OCI-LY7 (cell line): ENCODE data around the gene NUFIP1.

Source experiments
- EZH2phosphoT487 ChIP-seq: fragments of 200-600 bp; sonication (generic); IDR thresholded peaks from 2 replicates; pipeline ENCODE4 v1.6.1; 2018; ENCODE audit warnings: low read depth, borderline replicate concordance, mild to moderate bottlenecking, mixed run types, antibody characterized with exemption, low read length, moderate library complexity, mixed read lengths
- TF ChIP-seq, protein P1 (sequence below): fragments of 200-600 bp; sonication (generic); conservative IDR thresholded peaks from 2 replicates; pipeline ENCODE4 v1.5.1; 2014; ENCODE audit warnings: mild to moderate bottlenecking, antibody characterized with exemption, low read length, moderate library complexity, mixed read lengths

- TF ChIP-seq, protein P1, sequence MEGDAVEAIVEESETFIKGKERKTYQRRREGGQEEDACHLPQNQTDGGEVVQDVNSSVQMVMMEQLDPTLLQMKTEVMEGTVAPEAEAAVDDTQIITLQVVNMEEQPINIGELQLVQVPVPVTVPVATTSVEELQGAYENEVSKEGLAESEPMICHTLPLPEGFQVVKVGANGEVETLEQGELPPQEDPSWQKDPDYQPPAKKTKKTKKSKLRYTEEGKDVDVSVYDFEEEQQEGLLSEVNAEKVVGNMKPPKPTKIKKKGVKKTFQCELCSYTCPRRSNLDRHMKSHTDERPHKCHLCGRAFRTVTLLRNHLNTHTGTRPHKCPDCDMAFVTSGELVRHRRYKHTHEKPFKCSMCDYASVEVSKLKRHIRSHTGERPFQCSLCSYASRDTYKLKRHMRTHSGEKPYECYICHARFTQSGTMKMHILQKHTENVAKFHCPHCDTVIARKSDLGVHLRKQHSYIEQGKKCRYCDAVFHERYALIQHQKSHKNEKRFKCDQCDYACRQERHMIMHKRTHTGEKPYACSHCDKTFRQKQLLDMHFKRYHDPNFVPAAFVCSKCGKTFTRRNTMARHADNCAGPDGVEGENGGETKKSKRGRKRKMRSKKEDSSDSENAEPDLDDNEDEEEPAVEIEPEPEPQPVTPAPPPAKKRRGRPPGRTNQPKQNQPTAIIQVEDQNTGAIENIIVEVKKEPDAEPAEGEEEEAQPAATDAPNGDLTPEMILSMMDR = no peak
- TF ChIP-seq EZH2phosphoT487 = no peak
Measured at GRCh38 chr13:44895953-44896335, 93.3 kb downstream of the NUFIP1 start.
